GM21390 (cell line): Measurements from ENCODE around the gene CHAMP1.
A peak's percentile ranks its signal among the peaks of the same experiment; 100 is the strongest.

Experiments used
- ATAC-seq: cut with Tn5 transposase; IDR thresholded peaks from one replicate; pipeline ENCODE4 v1.9.1; 2021; ENCODE audit not compliant: unreplicated experiment

The CHAMP1 gene

DNA sequence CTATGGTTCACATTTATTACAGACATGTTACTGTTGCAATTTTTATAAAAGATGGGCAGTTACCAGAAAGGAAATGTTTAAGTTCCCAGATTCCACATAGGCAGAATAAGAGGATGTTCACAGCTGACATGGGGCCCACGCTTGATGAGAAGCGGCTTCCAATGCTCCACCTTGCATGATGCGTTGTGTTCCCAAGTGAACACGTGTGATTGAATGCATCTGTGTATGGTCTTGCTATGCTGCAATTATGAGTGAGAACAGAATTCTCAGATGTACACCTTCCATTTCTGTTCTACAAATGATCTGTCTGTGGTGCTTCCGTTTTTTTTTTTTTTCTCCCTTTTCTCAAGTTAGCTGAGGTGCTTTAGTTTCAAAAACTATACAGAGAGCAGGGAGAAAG is 17.4 kb upstream of the CHAMP1 start:
- no peak for ATAC-seq

GRCh38 chr13:114298866-114299265 is 15.4 kb upstream of the CHAMP1 start:
- ATAC-seq: no peak

DNA sequence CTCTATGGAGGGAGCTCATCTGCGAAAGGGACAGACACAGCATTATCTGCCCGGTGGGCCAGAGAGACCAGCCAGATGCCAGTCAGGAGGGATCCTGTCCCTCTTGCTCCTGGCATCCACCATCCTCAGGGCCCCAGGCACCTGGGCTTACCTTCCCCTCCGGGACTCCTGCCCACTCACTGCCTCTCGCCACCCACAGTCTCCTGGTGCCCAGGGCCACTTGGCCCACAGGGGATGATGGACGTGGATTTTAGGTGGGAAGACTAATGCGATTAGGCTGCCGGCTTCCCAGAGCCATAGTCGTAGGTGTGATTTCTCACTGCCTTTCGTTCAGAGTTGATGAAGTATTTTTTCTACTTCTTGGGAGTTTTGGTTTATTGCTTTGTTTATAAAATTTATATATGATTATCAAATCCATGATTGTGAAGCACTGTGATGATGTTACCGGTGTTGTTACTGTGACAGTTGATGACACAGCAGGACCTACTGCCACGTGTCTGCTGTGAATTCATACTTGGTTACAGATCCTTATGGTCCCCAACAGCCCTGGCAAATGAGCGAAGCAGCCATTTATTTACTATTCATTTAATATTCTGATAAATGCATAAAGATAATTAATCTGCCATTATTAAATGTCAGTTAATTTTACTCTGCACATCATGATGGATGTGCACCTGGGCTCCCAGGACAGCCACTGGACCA is 14.5 kb upstream of the CHAMP1 start:
- no peak for ATAC-seq

DNA sequence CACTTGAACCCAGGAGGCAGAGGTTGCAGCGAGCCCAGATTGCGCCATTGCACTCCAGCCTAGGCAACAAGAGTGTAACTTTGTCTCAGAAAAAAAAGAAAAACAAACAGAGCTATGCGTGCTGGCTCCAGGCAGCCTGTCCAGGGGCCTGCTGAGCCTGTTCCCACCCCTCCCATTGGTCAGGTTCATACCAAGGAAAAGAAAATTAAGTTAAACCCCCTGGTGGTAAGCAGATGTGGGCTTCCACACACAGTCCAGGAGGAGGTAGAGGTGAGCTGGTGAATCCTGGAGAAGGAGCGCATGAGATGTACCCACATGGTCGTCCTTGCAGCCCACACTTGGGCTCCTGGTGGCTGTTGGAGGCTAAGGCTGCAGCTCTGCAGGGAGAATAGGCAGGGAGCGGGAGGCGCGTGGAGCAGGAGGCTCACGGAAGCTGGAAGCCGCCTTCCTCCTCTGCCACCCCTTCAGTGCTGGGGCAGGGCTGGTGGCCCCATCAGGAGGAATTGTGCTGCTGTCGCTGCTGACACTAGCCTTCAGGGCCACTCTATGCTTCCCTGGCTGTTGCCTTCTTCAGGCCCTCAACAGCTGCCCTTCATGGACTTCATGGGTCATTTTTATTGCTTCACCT is 10.5 kb upstream of the CHAMP1 start:
- ATAC-seq: no peak

DNA sequence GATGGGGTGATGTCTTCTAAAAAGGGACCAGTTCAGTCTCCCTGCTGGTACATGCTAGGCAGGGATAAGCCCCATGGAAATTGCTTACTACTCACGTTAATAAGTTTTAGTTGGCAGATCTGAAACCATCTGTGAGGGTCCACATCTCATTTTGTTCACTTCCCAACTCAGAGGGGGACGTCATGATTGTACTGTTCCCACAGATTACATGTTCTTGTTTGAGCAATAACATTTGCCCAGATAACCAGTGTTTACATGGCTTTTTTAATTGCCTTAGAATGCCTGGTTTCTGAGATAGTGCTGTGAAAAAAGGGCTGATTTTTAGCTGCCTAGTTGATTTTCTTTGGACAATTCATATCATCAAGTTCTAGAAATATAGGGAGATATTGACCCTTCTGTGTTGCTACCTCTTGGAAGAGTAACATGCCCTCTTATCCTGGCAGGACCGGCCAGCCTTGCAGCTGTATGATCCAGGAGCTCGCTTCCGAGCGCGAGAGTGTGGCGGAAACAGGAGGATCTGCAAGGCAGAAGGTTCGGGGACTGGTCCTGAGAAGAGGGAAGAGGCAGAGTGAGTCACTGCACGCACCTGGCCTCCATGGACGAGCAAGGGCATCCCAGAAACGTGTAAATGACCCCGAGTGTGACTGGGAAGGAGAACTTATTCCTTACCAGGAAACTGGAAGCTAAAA is 9.8 kb upstream of the CHAMP1 start:
- ATAC-seq: no peak

- no peak for ATAC-seq
Measured at GRCh38 chr13:114309086-114309485, 5.2 kb upstream of the CHAMP1 start.

GRCh38 chr13:114309806-114310410 is 4.4 kb upstream of the CHAMP1 start:
- no peak for ATAC-seq

- ATAC-seq: no peak
Measured at GRCh38 chr13:114310956-114311355, 3.3 kb upstream of the CHAMP1 start.

DNA sequence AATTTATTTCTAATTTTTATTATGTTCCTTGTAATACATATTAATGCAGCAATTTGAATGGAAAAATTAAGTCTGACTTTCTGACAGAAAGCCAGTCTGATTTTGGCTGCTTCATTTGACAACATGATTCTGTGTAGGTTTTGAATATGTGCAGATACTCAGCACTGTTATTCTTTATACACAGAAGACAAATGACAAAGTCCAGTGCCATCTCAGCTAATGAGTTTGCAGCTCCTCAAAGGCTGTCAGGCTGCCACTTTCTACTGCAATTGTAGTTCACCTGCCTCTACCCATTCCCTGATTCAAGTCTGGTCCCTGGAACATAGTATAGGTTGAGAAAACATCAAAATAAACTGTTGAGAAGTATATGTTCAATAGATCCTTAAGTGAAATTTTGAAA is 2.9 kb upstream of the CHAMP1 start:
- ATAC-seq: no peak

DNA sequence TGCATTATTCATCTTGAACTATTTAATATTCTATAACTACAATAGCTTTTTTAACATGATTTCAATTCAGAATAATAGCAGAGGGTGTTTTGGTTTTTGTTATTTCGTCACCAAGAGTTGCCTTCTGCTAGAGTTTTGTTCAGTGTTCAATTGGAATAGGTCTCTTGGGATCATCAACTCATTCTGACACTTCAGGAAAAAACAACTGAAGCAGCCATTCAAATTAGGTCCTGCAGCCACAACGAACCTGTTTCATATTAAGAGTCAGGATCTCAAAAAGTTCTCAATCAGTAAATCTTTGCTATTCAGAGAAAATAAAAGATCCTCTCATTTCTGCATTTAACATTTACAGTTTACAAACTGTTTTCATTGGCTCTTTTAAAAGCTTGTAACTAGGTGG is 2.4 kb upstream of the CHAMP1 start:
- no peak for ATAC-seq

DNA sequence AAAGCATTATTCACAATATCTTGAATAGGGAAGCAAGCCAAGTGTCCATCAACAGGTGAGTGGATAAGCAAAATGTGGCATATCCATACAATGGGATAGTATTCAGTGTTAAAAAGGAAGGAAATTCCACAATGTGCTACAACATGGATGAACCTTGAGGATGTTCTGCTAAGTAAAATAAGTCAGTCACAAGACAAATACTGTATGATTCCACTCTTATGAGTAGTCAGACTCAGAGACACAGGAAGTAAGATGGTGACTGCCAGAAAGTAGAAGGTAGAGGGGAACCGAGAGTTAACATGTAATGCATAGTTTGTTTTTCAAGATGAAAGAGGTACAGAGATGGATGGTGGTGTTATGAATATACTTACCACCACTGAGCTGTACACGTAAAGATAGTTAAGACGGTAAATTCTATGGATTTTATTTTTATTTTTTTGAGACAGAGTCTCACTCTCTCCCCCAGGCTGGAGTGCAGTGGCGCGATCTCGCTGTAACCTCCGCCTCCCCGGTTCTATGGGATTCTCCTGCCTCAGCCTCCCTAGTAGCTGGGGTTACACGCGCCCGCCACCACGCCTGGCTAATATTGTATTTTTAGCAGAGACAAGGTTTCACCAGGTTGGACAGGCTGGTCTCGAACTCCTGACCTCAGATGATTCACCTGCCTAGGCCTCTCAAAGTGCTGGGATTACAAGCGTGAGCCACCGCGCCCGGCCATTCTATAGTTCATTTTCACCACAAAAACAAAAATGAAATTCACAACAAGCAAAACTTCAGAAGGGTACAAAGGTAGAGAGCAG is 1.0 kb upstream of the CHAMP1 start:
- peak; percentile 29 for ATAC-seq

DNA sequence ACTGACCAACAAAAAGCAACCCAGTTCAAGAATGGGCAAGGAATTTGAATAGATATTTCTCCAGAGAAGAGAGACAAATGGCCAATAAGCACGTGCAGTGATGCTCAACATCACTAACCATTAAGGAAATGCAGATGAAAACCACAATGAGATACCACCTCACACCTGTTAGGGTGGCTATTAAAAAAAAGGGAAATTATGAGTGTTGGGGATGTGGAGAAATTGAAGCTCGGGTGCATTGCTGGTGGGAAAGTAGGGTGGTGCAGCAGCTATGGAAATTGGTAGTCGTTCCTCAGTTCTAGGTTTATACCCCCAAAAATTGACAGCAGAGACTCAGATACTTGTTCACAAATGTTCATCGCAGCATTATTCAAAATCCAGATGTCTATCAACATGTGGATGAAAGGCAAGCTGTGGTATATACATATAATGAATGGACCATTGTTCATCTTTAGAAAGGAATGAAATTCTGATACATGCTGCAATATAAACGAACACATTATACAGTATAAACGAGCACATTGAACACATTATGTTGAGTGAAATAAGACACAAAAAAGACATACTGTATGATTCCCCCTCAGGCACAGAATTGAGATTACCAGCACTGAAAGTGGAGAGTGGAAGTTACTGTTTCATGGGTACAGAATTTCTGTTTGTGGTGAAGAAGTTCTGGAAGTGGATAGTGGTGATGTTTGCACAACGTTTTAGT is 927 bp downstream of the CHAMP1 start:
- no peak for ATAC-seq

GRCh38 chr13:114318624-114319023 is 4.3 kb downstream of the CHAMP1 start:
- no peak for ATAC-seq

DNA sequence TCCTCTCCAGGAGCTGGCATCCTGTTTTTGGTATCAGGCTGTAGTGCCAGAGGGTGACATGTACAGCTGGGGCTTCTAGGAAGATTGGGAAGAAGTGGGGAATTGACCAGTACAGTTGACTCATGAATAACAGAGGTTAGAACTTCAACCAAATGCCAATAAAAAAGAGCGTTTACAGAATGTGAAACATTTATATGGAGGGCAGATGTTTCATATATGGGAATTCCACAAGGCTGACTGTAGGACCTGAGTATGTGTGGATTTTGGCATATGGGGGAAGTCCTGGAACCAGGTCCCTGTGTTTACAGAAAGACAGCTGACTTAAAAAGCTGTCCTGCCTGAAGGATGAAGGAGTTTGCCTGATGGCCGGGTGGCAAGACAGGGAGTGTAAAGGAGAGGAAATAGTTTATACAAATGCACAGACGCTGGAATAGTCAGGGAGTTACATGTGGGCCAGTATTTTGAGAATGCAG is 5.2 kb downstream of the CHAMP1 start:
- ATAC-seq: no peak

DNA sequence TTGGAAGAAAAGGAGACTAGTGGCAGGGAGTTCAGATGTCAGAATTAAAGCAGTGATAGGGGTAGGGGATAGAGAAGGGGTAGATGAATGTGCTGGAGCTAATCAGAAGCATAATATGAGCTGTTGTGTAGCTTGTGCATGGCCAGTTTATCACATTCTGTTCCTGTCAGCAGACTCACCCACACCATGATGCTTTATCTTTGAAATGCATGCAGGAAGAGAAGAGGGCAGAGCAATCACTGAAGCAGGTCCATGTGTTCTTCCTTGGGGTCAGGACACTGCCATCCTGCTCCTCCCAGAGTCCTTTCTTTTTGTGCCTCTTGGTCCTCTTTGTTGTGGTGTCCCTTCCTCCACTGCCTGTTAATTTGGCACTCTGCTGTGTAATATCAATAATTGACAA is 5.8 kb downstream of the CHAMP1 start:
- ATAC-seq: no peak

DNA sequence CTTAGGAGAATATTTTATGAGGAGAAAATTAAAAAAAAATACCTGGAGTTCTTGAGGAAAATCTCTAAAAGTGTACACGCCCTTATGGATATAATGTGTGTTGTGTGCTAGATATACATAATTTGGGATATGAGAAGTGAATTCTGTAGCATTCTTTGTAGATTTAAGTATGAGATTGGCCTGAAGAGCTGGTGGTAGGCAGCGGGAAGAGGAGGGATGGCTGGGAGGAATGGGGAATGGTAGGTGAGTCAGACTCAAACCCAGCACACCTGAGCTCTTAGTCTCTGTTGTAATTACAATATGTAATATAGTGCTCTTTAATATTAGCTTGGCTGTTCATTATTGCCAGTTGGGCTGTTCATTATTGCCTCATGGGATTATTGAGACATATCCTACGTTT is 7.0 kb downstream of the CHAMP1 start:
- ATAC-seq: no peak

- no peak for ATAC-seq
Measured at GRCh38 chr13:114323349-114323748, 9.0 kb downstream of the CHAMP1 start.

DNA sequence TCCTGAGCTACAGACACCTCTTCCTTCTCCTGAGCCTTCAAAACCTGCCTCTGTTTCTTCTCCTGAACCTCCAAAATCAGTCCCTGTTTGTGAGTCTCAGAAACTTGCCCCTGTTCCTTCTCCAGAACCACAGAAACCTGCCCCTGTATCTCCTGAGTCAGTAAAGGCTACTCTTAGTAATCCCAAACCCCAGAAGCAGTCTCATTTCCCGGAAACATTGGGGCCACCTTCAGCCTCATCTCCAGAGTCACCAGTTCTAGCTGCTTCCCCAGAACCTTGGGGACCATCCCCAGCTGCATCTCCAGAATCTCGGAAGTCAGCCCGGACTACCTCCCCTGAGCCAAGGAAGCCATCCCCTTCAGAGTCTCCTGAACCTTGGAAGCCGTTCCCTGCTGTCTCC is 10.0 kb downstream of the CHAMP1 start:
- ATAC-seq: no peak

- ATAC-seq: no peak
Measured at GRCh38 chr13:114325729-114326128, 11.4 kb downstream of the CHAMP1 start.

- ATAC-seq: no peak
Measured at GRCh38 chr13:114328034-114328433, 13.7 kb downstream of the CHAMP1 start.
